NCI-H2227 (cell line): ENCODE data around the gene OLA1.

Experiments used
- DNase-seq: peaks from one replicate; lab custom pipeline; 2025; ENCODE audit not compliant: unreplicated experiment; lab: John Stamatoyannopoulos, UW

OLA1 gene

GRCh38 chr2:174039551-174040416 lies 208.5 kb downstream of the OLA1 start:
- peak; percentile 88 for DNase-seq

GRCh38 chr2:174038462-174038861 lies 209.9 kb downstream of the OLA1 start:
- no peak for DNase-seq

GRCh38 chr2:174036825-174037224 lies 211.5 kb downstream of the OLA1 start:
- DNase-seq = no peak

DNA sequence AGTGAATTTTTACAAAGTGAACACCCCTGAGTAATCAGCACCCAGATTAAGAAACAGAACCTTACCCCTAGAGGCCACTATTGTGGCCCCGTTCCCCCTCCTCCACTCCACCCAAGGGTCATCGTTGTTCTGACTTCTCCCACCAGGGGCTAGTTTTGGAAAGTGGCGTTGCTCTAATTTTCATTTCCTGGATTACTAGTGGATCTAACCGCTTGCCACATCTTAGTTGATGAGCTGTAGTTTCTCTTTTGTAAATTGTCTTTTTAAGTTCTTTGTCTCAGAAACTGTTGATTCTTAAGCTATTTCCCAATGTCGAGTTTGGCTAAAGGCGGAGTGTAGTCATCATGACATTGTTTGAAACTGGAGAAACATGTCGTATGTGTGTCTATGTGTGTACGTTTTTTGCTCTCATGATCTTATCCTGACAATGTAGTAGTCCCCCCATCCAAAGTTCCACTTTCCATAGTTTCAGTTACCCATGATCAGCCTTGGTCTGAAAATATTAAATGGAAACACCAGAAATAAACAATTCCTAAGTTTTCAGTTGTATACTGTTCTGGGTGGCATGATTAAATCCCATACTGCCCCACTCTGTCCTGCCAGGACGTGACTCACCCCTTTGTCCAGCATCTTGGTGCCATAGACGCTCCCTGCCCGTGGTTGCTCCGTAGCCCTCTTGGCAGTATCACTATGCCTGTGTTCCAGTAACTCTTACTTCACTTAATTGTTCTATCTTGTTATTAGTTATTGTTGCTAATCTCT lies 212.2 kb downstream of the OLA1 start:
- DNase-seq = no peak

DNA sequence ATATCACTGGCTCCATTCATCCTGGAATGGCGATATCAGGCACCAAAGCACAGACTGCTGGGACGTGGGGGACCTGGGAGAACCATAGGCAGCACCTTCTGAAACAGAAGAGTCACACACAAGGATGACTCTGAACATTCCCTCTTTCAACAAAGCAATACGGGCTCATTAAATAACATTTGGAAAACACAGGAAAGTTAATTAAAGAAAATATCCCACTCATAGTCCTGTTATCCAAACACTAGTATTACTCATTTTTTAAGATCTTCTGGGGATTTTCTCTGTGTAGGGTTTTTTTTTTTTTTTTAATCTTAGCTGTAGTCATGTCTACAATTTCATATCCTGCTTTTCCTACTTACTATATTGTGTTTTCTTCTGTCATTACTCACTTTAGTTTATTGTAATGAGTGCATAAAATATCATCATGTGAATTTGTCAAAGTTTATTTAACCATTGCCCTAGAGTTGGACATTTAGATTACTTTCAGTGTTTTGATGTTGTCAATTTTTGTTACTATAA lies 213.2 kb downstream of the OLA1 start:
- DNase-seq = no peak

DNA sequence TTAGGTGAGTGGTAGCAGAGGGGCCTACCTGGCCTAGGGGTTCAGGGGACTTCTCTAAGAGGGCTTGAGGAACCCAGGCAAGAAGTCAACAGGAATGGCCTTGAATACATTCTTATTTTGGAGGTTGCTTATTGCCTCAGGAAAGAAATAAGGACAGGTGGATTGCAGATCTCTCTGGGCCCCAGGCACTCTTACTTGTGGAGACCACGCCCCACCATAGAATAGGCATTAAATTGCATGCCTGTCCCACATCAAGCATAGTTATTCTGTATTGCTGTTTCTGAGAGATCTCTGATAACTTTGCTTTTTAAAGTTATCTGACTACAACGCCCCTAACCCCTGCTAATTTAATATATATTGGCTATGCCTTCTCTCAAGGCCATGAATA lies 215.2 kb downstream of the OLA1 start:
- no peak for DNase-seq

DNA sequence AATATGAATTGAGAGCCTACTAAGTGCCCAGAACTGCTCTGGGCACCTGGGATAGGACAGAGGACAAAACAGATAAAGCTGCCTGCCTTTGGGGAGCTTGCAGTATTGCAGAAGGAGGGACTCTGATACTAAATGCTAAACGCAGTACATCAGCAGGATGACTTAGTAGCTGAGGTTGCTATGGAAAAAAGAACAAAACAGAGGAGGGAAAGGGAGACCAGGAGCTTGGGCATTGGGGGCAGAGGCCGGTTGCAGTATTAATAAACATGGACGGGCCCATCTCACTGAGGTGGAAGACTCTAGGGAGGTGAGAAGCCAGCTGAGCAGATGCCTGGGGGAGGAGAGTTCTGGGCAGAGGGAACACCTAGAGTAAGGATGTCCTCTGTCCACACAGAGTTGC lies 217.1 kb downstream of the OLA1 start:
- DNase-seq = no peak

GRCh38 chr2:174028935-174029334 lies 219.4 kb downstream of the OLA1 start:
- DNase-seq = no peak

DNA sequence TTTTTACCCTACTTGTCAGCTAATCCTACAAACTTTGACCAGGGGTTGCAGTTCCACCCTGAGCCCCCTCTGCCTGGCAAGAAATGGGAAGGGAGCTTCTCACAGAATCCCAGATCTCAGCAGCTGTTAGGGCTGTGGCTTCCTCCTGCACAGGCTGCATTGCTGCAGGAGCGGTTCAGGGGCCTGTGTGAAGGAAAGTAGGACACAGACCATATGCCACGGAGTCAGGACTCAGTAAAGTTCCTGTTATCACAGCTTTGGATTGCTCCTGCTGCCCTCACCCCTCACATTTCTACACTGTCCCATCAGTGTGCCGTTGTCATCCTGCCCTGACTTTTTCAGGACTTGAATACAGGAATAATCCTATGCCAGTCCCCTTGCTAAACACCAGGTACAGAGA lies 220.4 kb downstream of the OLA1 start:
- no peak for DNase-seq

GRCh38 chr2:174026122-174026845 lies 222.0 kb downstream of the OLA1 start:
- DNase-seq = no peak

GRCh38 chr2:174025271-174026121 lies 222.8 kb downstream of the OLA1 start:
- no peak for DNase-seq

DNA sequence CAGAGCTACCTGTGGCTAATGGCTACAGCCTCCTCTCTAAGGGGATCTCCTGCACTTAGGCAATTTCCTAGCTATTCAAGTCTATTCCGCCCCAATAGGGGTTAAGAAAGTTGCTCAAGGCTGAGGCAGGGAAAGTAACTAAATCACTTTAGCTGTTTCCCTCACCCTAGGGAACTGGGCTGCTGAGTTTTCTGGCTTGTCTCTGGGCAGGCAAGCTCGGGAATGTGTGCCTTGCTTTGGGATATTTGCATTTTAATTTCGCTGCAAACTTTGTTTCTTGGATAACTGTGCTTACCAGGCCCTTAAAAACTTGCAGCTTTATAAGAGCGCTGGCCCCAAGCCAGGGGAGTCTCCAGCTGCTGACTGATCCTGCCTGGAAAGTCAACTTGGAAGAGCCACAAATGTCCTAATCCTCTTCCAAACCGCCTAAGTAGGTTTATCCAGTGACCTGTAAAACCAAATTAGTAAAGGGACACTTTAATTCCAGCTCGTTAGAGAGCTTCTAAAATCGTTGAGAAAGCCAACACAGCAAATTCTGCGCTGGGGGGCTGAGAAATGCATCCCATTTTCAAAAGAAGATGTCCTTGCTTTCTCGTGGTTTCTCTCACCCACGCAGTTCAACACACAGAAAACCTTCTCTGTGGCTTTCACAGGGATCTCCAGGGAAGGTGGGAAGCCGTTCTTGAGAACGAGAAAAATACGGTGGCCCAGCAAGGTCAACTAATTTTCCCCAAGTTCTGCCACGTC lies 223.6 kb downstream of the OLA1 start:
- DNase-seq = no peak

DNA sequence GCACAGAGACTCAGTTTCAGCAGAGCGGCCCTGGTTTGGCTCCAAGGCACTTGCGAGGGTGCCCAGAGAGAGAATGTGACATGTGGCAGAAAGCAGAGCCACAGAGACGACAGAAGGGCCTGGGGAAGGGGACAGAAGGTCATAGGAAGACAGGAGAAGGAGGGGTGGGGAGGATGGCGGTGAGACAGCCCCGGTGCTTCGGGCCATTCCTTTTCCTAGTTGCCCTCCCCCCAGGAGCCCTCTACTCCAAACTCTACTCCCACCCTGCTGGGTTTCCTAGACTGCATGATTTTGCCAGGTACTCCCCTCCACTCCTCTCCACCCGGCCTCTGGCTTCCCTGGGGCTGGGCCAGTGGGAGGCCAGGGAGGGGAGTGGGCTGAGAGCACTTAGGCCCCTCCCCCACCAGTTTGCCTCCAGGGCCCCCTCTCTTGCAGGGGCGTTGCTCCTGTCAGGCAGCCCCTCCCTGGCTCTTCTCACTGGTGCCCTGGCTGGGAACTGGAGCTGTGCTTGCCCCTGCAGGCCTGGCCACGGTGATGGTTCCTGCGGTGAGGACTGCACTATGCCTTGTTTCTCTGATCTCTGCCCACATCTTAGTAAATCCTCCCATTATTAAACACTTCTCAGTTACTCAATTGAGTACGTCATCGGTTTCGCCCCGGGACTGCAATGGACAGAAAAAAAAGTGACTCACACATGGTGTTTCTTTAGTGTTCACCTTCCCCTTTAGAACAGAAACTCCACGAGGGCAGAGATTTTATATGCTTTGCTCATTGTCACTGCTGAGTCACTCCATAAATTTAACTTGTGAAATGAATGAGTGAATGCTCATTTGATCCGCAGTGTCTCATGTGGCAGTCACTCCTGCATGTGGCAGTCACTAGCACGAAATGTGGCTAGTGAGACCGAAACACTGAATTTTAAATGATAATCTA lies 224.5 kb downstream of the OLA1 start:
- peak; percentile 48 for DNase-seq
